K562 (cell line): ENCODE measurements around the gene THAP6. TPM values are rescaled to one million over a fixed set of nuclear protein-coding genes. Genes with fewer than 3 reads are reported as not detected.

Experiments
- CREB1 ChIP-seq, 2 experiments: sonication (generic) in 1 of 2; formaldehyde crosslinking in 1 of 2; IDR thresholded peaks; 2 replicates each; pipeline versions ENCODE4 v1.6.1 to v1.8.0; 2012 to 2022; ENCODE audit warnings: inconsistent platforms in 1 of 2, mild to moderate bottlenecking in 1 of 2, missing genetic modification reagents in 1 of 2, moderate library complexity in 1 of 2
- FOXK1 ChIP-seq: sonication (generic); formaldehyde crosslinking; IDR thresholded peaks from 2 replicates; pipeline ENCODE4 v1.8.0; 2022; ENCODE audit warnings: missing genetic modification reagents, mild to moderate bottlenecking, borderline replicate concordance
- FOXM1 ChIP-seq, 2 experiments: fragments of 450-650 bp in 1 of 2; sonication (generic) in 1 of 2; formaldehyde crosslinking in 1 of 2; IDR thresholded peaks; 2 replicates each; pipeline versions ENCODE4 v1.6.1 to v1.9.0; 2017 to 2022; ENCODE audit warnings: low read depth in 2 of 2, mild to moderate bottlenecking in 2 of 2, missing genetic modification reagents in 1 of 2, moderate library complexity in 1 of 2
- HCFC1 ChIP-seq: IDR thresholded peaks from 2 replicates; pipeline ENCODE4 v1.6.1; 2012; ENCODE audit warnings: low read depth, low read length, improper control_type of control experiment
- HLTF ChIP-seq: fragments of 450-650 bp; IDR thresholded peaks from 2 replicates; pipeline ENCODE4 v1.6.1; 2016
- JUND ChIP-seq, 2 experiments: IDR thresholded peaks; 2 replicates in 1 of 2; 3 replicates in 1 of 2; pipeline ENCODE4 v1.6.1; 2011; ENCODE audit warnings: borderline replicate concordance in 2 of 2, low read depth in 2 of 2, low read length in 2 of 2, improper control_type of control experiment in 1 of 2, missing biosample characterization in 1 of 2, missing genetic modification characterization in 1 of 2, missing genetic modification reagents in 1 of 2
- KLF6 ChIP-seq: fragments of 250-450 bp; sonication (Bioruptor Pico); IDR thresholded peaks from 2 replicates; pipeline ENCODE4 v1.4.0; 2020; ENCODE audit warnings: mild to moderate bottlenecking, moderate library complexity, borderline replicate concordance
- MTA1 ChIP-seq: fragments of 450-650 bp; IDR thresholded peaks from 2 replicates; pipeline ENCODE4 v1.6.1; 2017; ENCODE audit warnings: borderline replicate concordance
- NCOA1 ChIP-seq: fragments of 450-650 bp; IDR thresholded peaks from 2 replicates; pipeline ENCODE4 v1.6.1; 2016; ENCODE audit warnings: low read depth
- NEUROD1 ChIP-seq: fragments of 150-350 bp; IDR thresholded peaks from 2 replicates; pipeline ENCODE4 v1.6.1; 2014; ENCODE audit warnings: borderline replicate concordance, low read length, low read depth; ENCODE audit not compliant: partially characterized antibody
- PTBP1 ChIP-seq: fragments of 200-400 bp; formaldehyde crosslinking; IDR thresholded peaks from 2 replicates; pipeline ENCODE4 v1.6.1; 2017; ENCODE audit warnings: low read depth, low read length
- RBBP5 ChIP-seq: fragments of 200-600 bp; sonication (generic); IDR thresholded peaks from 2 replicates; pipeline ENCODE4 v1.6.1; 2012; ENCODE audit warnings: borderline replicate concordance, mild to moderate bottlenecking, low read length, control low read depth, inconsistent platforms; ENCODE audit not compliant: insufficient read depth, poor library complexity, severe bottlenecking
- SIX5 ChIP-seq, 2 experiments: IDR thresholded peaks; 2 replicates each; pipeline ENCODE4 v1.6.1; 2011; ENCODE audit warnings: low read length in 2 of 2, borderline replicate concordance in 1 of 2, low read depth in 1 of 2, mild to moderate bottlenecking in 1 of 2, moderate library complexity in 1 of 2; ENCODE audit not compliant: insufficient read depth in 1 of 2
- TAF15 ChIP-seq: fragments of 200-400 bp; formaldehyde crosslinking; IDR thresholded peaks from 2 replicates; pipeline ENCODE4 v1.6.1; 2017; ENCODE audit warnings: mild to moderate bottlenecking, low read depth, low read length, moderate library complexity
- TBL1XR1 ChIP-seq, 2 experiments: IDR thresholded peaks; 2 replicates each; pipeline ENCODE4 v1.6.1; 2012; ENCODE audit warnings: improper control_type of control experiment in 2 of 2, low read length in 2 of 2, mild to moderate bottlenecking in 1 of 2
- TBP ChIP-seq: optimal IDR thresholded peaks from 2 replicates; pipeline ENCODE3; 2011; ENCODE audit warnings: low read depth, low read length, improper control_type of control experiment
- TFAM ChIP-seq: fragments of 250-450 bp; sonication (Bioruptor Pico); conservative IDR thresholded peaks from 2 replicates; pipeline ENCODE4 v1.5.0; 2021; ENCODE audit warnings: mild to moderate bottlenecking, moderate library complexity
- THRAP3 ChIP-seq: fragments of 450-650 bp; IDR thresholded peaks from 2 replicates; pipeline ENCODE4 v1.6.1; 2016; ENCODE audit warnings: mild to moderate bottlenecking, inconsistent platforms, borderline replicate concordance
- ZNF24 ChIP-seq: fragments of 450-650 bp; IDR thresholded peaks from 2 replicates; pipeline ENCODE4 v1.6.1; 2016
- ZZZ3 ChIP-seq: fragments of 450-650 bp; IDR thresholded peaks from 2 replicates; pipeline ENCODE4 v1.6.1; 2016; ENCODE audit warnings: antibody characterized with exemption, mild to moderate bottlenecking, moderate library complexity
- polyA plus RNA-seq, 8 experiments: library from polyadenylated mRNA; depleted of rRNA in 4 of 8; stranded (reverse) in 5 of 8; unstranded in 3 of 8; fragments of >200 nt; fragmentation: Nextera tagmentation in 2 of 8; fragmentation: Illumina TruSeq in 1 of 8; extraction: Ambion mirVana in 2 of 8; extraction: Trizol in 1 of 8; gene quantifications; 2 replicates each; pipeline versions ENCODE4 v1.2.1 to v1.2.3, GENCODE V29; 2011 to 2014; ENCODE audit warnings: inconsistent platforms in 1 of 8, missing spikeins in 1 of 8
- total RNA-seq, 7 experiments: library from RNA; depleted of rRNA in 6 of 7; stranded (reverse); fragments of >200 nt in 6 of 7; fragmentation: Illumina TruSeq in 2 of 7; extraction: Trizol in 2 of 7; gene quantifications; 2 replicates each; pipeline versions ENCODE4 v1.2.1 to v1.2.3, GENCODE V29; 2011 to 2021; ENCODE audit warnings: low replicate concordance in 1 of 7
- TF ChIP-seq, protein P1 (sequence below): sonication (generic); formaldehyde crosslinking; IDR thresholded peaks from 2 replicates; pipeline ENCODE4 v1.5.0; 2020; ENCODE audit warnings: missing genetic modification reagents
- TF ChIP-seq, protein P2 (sequence below): sonication (generic); formaldehyde crosslinking; IDR thresholded peaks from 2 replicates; pipeline ENCODE4 v1.9.0; 2022; ENCODE audit warnings: mild to moderate bottlenecking, missing genetic modification reagents
- TF ChIP-seq, protein P3 (sequence below), 2 experiments: fragments of 450-650 bp; IDR thresholded peaks; 2 replicates each; pipeline ENCODE4 v1.6.1; 2016

Gene THAP6
- total and polyA plus RNA-seq, 9 of the 15 experiments (the other 6 are each of a cell fraction or from before 2014, with no cell fraction given), result 8.9 to 30.4 (median 17.3) TPM

DNA sequence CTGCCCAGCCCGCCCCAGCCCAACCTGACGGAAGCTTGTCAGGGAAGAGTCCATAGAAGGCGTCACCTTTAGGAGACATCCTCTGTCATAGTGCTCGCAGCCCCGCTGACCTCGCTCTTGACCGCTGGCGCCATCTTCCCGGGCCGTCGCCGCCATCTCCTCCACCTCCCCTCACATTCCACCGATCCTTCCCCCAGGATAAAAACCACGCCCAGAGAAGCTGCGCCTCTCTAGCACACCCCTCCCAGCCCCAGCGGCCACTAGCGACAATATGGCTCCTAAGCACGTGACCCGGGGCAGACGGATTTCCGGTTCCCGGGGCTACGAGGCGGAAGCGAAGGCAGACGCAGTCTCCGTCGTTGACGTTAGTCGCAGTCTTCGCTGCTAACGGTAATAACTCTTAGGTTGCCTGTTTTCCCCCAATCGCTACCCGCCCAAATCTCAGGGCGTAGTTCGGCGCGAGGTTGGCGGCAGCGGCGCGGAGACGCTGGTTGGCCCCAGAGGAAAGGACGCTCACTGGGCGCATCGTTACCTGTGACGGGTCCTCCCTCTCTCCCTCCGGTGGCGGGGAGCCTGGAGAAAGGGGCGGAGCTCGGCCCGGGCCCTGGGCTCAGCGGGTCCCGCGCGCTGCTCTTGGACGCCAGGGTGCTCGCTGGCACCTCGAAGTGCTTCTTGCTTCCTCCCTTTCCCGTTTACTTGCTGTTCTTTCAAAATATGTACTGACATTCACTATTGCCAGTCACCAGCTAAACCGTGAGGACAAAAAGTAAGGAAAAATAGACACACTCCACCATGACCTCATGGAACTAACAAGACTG lies at the start of gene THAP6, which contains the start of gene RCHY1 (continued):
- TF ChIP-seq TBL1XR1 (IDR thresholded peaks at IDR 0.05; ENCODE audit: low read length in 2 of 2) (peak in 1 of 2 experiments; percentile 7; a peak in 1 of 4 replicates), CREB1 (IDR thresholded peaks at IDR 0.05) (peak; percentile 75), CREB1 (CRISPR knock-in tag; IDR thresholded peaks at IDR 0.05) (no peak; the same call in none of the 2 replicates), TFAM (CRISPR knock-in tag) (no peak), THRAP3 (no peak), TBP (peak; percentile 88), NEUROD1 (peak; percentile 10), MTA1 (peak; percentile 39; the same call in 1 of the 2 replicates), HLTF (0 out of 2 replicates have a peak, but pooled peaks have one; percentile 48), PTBP1 (0 out of 2 replicates have a peak, but pooled peaks have one; percentile 21), SIX5 (IDR thresholded peaks at IDR 0.05; ENCODE audit: borderline replicate concordance in 1 of 2, insufficient read depth in 1 of 2, low read depth in 1 of 2, low read length in 2 of 2) (peak; percentile 48 to 75; a peak in 3 of 4 replicates), TAF15 (0 out of 2 replicates have a peak, but pooled peaks have one; percentile 49), KLF6 (no peak), ZZZ3 (peak; percentile 30; the same call in 1 of the 2 replicates), ZNF24 (peak; percentile 87), FOXK1 (CRISPR knock-in tag) (peak; percentile 88; the same call in 1 of the 2 replicates), NCOA1 (peak; percentile 74; the same call in 1 of the 2 replicates), FOXM1 (IDR thresholded peaks at IDR 0.05; ENCODE audit: low read depth) (no peak; the same call in 1 of the 2 replicates), FOXM1 (CRISPR knock-in tag; IDR thresholded peaks at IDR 0.05; ENCODE audit: low read depth) (peak; percentile 47; the same call in 1 of the 2 replicates), HCFC1 (peak; percentile 90), RBBP5 (peak; percentile 97), JUND (IDR thresholded peaks at IDR 0.05; ENCODE audit: borderline replicate concordance, low read depth, low read length) (no peak; the same call in 1 of the 2 replicates), JUND (tag; IDR thresholded peaks at IDR 0.05; ENCODE audit: borderline replicate concordance, low read depth, low read length) (peak; percentile 58; the same call in 2 of the 3 replicates)
- TF ChIP-seq, protein P1, sequence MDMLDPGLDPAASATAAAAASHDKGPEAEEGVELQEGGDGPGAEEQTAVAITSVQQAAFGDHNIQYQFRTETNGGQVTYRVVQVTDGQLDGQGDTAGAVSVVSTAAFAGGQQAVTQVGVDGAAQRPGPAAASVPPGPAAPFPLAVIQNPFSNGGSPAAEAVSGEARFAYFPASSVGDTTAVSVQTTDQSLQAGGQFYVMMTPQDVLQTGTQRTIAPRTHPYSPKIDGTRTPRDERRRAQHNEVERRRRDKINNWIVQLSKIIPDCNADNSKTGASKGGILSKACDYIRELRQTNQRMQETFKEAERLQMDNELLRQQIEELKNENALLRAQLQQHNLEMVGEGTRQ (CRISPR knock-in tag), result peak; percentile 98
- TF ChIP-seq, protein P2, sequence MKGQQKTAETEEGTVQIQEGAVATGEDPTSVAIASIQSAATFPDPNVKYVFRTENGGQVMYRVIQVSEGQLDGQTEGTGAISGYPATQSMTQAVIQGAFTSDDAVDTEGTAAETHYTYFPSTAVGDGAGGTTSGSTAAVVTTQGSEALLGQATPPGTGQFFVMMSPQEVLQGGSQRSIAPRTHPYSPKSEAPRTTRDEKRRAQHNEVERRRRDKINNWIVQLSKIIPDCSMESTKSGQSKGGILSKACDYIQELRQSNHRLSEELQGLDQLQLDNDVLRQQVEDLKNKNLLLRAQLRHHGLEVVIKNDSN, result peak; percentile 99
- TF ChIP-seq, protein P3, sequence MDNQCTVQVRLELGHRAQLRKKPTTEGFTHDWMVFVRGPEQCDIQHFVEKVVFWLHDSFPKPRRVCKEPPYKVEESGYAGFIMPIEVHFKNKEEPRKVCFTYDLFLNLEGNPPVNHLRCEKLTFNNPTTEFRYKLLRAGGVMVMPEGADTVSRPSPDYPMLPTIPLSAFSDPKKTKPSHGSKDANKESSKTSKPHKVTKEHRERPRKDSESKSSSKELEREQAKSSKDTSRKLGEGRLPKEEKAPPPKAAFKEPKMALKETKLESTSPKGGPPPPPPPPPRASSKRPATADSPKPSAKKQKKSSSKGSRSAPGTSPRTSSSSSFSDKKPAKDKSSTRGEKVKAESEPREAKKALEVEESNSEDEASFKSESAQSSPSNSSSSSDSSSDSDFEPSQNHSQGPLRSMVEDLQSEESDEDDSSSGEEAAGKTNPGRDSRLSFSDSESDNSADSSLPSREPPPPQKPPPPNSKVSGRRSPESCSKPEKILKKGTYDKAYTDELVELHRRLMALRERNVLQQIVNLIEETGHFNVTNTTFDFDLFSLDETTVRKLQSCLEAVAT (IDR thresholded peaks at IDR 0.05), result peak in 1 of 2 experiments; percentile 81; a peak in 2 of 4 replicates
